WTC11 (cell line): ENCODE results near the gene IL7R.

Source experiments
- ATF6 ChIP-seq: sonication (generic); formaldehyde crosslinking; IDR thresholded peaks from 2 replicates; pipeline ENCODE4 v1.8.1; 2023; ENCODE audit warnings: mild to moderate bottlenecking, missing genetic modification reagents
- CREB1 ChIP-seq: sonication (generic); formaldehyde crosslinking; IDR thresholded peaks from 2 replicates; pipeline ENCODE4 v1.8.0; 2023; ENCODE audit warnings: mild to moderate bottlenecking, missing genetic modification reagents
- CTCF ChIP-seq: fragments of 200-600 bp; IDR thresholded peaks from 2 replicates; pipeline ENCODE4 v1.8.0; 2022; ENCODE audit warnings: antibody characterized with exemption
- ETV6 ChIP-seq: sonication (generic); formaldehyde crosslinking; IDR thresholded peaks from 2 replicates; pipeline ENCODE4 v1.8.1; 2022; ENCODE audit warnings: mild to moderate bottlenecking, missing genetic modification reagents
- JUN ChIP-seq: sonication (generic); formaldehyde crosslinking; IDR thresholded peaks from 2 replicates; pipeline ENCODE4 v1.8.0; 2023; ENCODE audit warnings: mild to moderate bottlenecking, missing genetic modification reagents
- MXD4 ChIP-seq: fragments of 250-450 bp; sonication (Bioruptor Pico); IDR thresholded peaks from 2 replicates; pipeline ENCODE4 v1.8.0; 2021; ENCODE audit warnings: mild to moderate bottlenecking, moderate library complexity, borderline replicate concordance
- NFYB ChIP-seq: sonication (generic); formaldehyde crosslinking; conservative IDR thresholded peaks from 2 replicates; pipeline ENCODE4 v1.8.0; 2022; ENCODE audit warnings: low read depth, missing genetic modification reagents
- USF2 ChIP-seq: sonication (generic); formaldehyde crosslinking; IDR thresholded peaks from 2 replicates; pipeline ENCODE4 v1.8.1; 2023; ENCODE audit warnings: mild to moderate bottlenecking, missing genetic modification reagents, moderate library complexity
- ZBTB21 ChIP-seq: sonication (generic); formaldehyde crosslinking; IDR thresholded peaks from 2 replicates; pipeline ENCODE4 v1.8.1; 2023; ENCODE audit warnings: mild to moderate bottlenecking, missing genetic modification reagents, borderline replicate concordance
- ZNF263 ChIP-seq: sonication (generic); formaldehyde crosslinking; IDR thresholded peaks from 2 replicates; pipeline ENCODE4 v1.8.1; 2022; ENCODE audit warnings: low read depth, mild to moderate bottlenecking, moderate library complexity, missing genetic modification reagents
- ZNF423 ChIP-seq: fragments of 250-450 bp; sonication (Bioruptor Pico); IDR thresholded peaks from 2 replicates; pipeline ENCODE4 v2.1.2; 2022; ENCODE audit warnings: mild to moderate bottlenecking, moderate library complexity
- ZSCAN18 ChIP-seq: fragments of 250-450 bp; sonication (Bioruptor Pico); IDR thresholded peaks from 2 replicates; pipeline ENCODE4 v2.1.2; 2022; ENCODE audit warnings: mild to moderate bottlenecking, moderate library complexity
- TF ChIP-seq, protein P1 (sequence below): sonication (generic); formaldehyde crosslinking; IDR thresholded peaks from 2 replicates; pipeline ENCODE4 v1.8.0; 2023; ENCODE audit warnings: missing genetic modification reagents
- TF ChIP-seq, protein P2 (sequence below): sonication (generic); formaldehyde crosslinking; IDR thresholded peaks from 2 replicates; pipeline ENCODE4 v1.8.1; 2023; ENCODE audit warnings: mild to moderate bottlenecking, missing genetic modification reagents, moderate library complexity

GRCh38 chr5:35826056-35826455 lies 30.6 kb upstream of the IL7R start:
- no peak for TF ChIP-seq CTCF
- TF ChIP-seq CREB1: no peak
- TF ChIP-seq, protein P1, sequence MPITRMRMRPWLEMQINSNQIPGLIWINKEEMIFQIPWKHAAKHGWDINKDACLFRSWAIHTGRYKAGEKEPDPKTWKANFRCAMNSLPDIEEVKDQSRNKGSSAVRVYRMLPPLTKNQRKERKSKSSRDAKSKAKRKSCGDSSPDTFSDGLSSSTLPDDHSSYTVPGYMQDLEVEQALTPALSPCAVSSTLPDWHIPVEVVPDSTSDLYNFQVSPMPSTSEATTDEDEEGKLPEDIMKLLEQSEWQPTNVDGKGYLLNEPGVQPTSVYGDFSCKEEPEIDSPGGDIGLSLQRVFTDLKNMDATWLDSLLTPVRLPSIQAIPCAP (CRISPR knock-in tag): no peak
- TF ChIP-seq ETV6: no peak
- no peak for TF ChIP-seq NFYB
- no peak for TF ChIP-seq ZSCAN18 (CRISPR knock-in tag)
- TF ChIP-seq, protein P2, sequence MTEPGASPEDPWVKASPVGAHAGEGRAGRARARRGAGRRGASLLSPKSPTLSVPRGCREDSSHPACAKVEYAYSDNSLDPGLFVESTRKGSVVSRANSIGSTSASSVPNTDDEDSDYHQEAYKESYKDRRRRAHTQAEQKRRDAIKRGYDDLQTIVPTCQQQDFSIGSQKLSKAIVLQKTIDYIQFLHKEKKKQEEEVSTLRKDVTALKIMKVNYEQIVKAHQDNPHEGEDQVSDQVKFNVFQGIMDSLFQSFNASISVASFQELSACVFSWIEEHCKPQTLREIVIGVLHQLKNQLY (CRISPR knock-in tag): no peak
- no peak for TF ChIP-seq JUN (CRISPR knock-in tag)
- no peak for TF ChIP-seq MXD4 (CRISPR knock-in tag)
- TF ChIP-seq ZNF423 (CRISPR knock-in tag): no peak
- no peak for TF ChIP-seq ATF6 (CRISPR knock-in tag)
- no peak for TF ChIP-seq USF2 (CRISPR knock-in tag)
- no peak for TF ChIP-seq ZNF263 (CRISPR knock-in tag)
- TF ChIP-seq ZBTB21 (CRISPR knock-in tag): no peak
